Endodermal cell (in vitro differentiated cells): ENCODE data around the gene PRPSAP2. TPM values are rescaled to one million over a fixed set of nuclear protein-coding genes. Genes with fewer than 3 reads are reported as not detected.

Experiments
- DNase-seq: peaks from one replicate; pipeline ENCODE4 v3.0.0-alpha.2; 2017
- H3K27ac ChIP-seq: 2 replicates; pipeline ENCODE4 v1.5.1; 2013; ENCODE audit warnings: mild to moderate bottlenecking, low read depth, low read length, moderate library complexity
- H3K27me3 ChIP-seq: 2 replicates; pipeline ENCODE4 v1.6.1; 2013; ENCODE audit warnings: mild to moderate bottlenecking, low read length, moderate library complexity; ENCODE audit not compliant: insufficient read depth, control insufficient read depth, poor library complexity, severe bottlenecking
- H3K36me3 ChIP-seq: 2 replicates; pipeline ENCODE4 v1.7.0; 2013; ENCODE audit warnings: mild to moderate bottlenecking, low read length, moderate library complexity; ENCODE audit not compliant: control insufficient read depth, insufficient read depth
- H3K4me1 ChIP-seq: one replicate; pipeline ENCODE4 v1.7.0; 2013; ENCODE audit warnings: low read length; ENCODE audit not compliant: control insufficient read depth, insufficient read depth
- H3K4me3 ChIP-seq: 2 replicates; pipeline ENCODE4 v1.5.1; 2013; ENCODE audit warnings: mild to moderate bottlenecking, low read length, moderate library complexity
- H3K9ac ChIP-seq: 2 replicates; pipeline ENCODE4 v1.6.1; 2013; ENCODE audit warnings: mild to moderate bottlenecking, low read length, moderate library complexity; ENCODE audit not compliant: poor library complexity, severe bottlenecking; ENCODE audit errors: extremely low read depth
- H3K9me3 ChIP-seq: 2 replicates; pipeline ENCODE4 v1.6.1; 2013; ENCODE audit warnings: mild to moderate bottlenecking, low read length, moderate library complexity; ENCODE audit not compliant: control insufficient read depth
- H3K27ac Mint-ChIP-seq: 2 replicates; pipeline ENCODE4 v1.8.0; 2020; ENCODE audit warnings: mixed read lengths
- H3K27me3 Mint-ChIP-seq: 2 replicates; pipeline ENCODE4 v1.8.0; 2021; ENCODE audit warnings: mild to moderate bottlenecking, mixed read lengths; ENCODE audit not compliant: insufficient read depth
- H3K36me3 Mint-ChIP-seq: 2 replicates; pipeline ENCODE4 v1.8.0; 2020; ENCODE audit warnings: low read depth, mixed read lengths
- H3K4me1 Mint-ChIP-seq: 2 replicates; pipeline ENCODE4 v1.8.0; 2020; ENCODE audit warnings: mixed read lengths
- H3K4me3 Mint-ChIP-seq: 2 replicates; pipeline ENCODE4 v1.8.0; 2020; ENCODE audit warnings: mild to moderate bottlenecking, moderate library complexity, mixed read lengths
- H3K9me3 Mint-ChIP-seq: 2 replicates; pipeline ENCODE4 v1.8.0; 2020; ENCODE audit warnings: mild to moderate bottlenecking, mixed read lengths
- CTCF ChIP-seq: fragments of 200-600 bp; sonication (generic); conservative IDR thresholded peaks from 2 replicates; pipeline ENCODE4 v1.5.0; 2021; ENCODE audit warnings: antibody characterized with exemption, mild to moderate bottlenecking
- WGBS, 2 experiments: methylation state at CpG; one replicate each; pipeline versions ENCODE4 v1.1.5 to v1.1.7; 2013; ENCODE audit warnings: missing lambda C conversion rate in 2 of 2, mixed read lengths in 1 of 2; ENCODE audit not compliant: insufficient coverage in 1 of 2, insufficient read length in 1 of 2; 5-methylcytosine and 5-hydroxymethylcytosine counted together
- total RNA-seq, 2 donors: library from RNA; stranded (reverse); fragmentation: NEBNext Ultra II Directional in 1 of 2; extraction: Animal tissue kit (Norgen Biotek cat#: 25700) in 1 of 2; gene quantifications; 2 replicates in 1 of 2; 3 replicates in 1 of 2; pipeline ENCODE4 v1.2.1, GENCODE V29; 2021

Gene PRPSAP2
- total RNA-seq, 2 donors from 2014 or later, result 51.3 to 57.6 TPM

- Mint-ChIP-seq H3K27me3 (no peaks in the 10 kb centered on the region), H3K4me3 (peak overlapping the region; percentile 81), H3K36me3 (peaks cover 5% of the 10 kb centered on the region), H3K4me1 (peaks cover 9% of the 10 kb centered on the region), H3K27ac (peak overlapping the region; percentile 80), H3K9me3 (no peaks in the 10 kb centered on the region)
- Histone ChIP-seq H3K9me3 (no peaks in the 10 kb centered on the region), H3K4me1 (no peaks in the 10 kb centered on the region), H3K36me3 (peaks cover 9% of the 10 kb centered on the region), H3K27me3 (no peaks in the 10 kb centered on the region), H3K9ac (peak overlapping the region; percentile 83), H3K4me3 (peak overlapping the region; percentile 88), H3K27ac (peak overlapping the region; percentile 90)
- no peak for TF ChIP-seq CTCF
- 10 to 20% methylated on average over 2 to 11 of the region's 12 CpGs for WGBS, 2 experiments
- no peak for DNase-seq
These were observed 775 bp downstream of the PRPSAP2 start for GRCh38 chr17:18858567-18859245.

GRCh38 chr17:18859256-18859655 is 1.3 kb downstream of the PRPSAP2 start:
- H3K9ac ChIP-seq, result peak overlapping the region; percentile 83
- WGBS, 2 experiments, result 41 to 50% methylated on average over 3 of the region's 4 CpGs

GRCh38 chr17:18860161-18860972 is 2.4 kb downstream of the PRPSAP2 start:
- TF ChIP-seq CTCF, result no peak
- Mint-ChIP-seq H3K27ac (peak overlapping the region; percentile 3), H3K27me3 (no peaks in the 10 kb centered on the region), H3K4me3 (no peak overlapping the region), H3K9me3 (no peaks in the 10 kb centered on the region), H3K4me1 (peaks cover 13% of the 10 kb centered on the region), H3K36me3 (peaks cover 12% of the 10 kb centered on the region)
- DNase-seq, result peak; percentile 15
- Histone ChIP-seq H3K4me3 (no peak overlapping the region), H3K27me3 (no peaks in the 10 kb centered on the region), H3K9me3 (no peaks in the 10 kb centered on the region), H3K36me3 (peaks cover 17% of the 10 kb centered on the region), H3K9ac (no peak overlapping the region), H3K4me1 (no peaks in the 10 kb centered on the region), H3K27ac (no peak overlapping the region)
- WGBS, 2 experiments, result 90 to 94% methylated on average over 8 of the region's 9 CpGs

More at GRCh38 chr17:18859256-18859655, 1.3 kb downstream of the PRPSAP2 start:
- H3K9me3 Mint-ChIP-seq, result no peaks in the 10 kb centered on the region
- no peaks in the 10 kb centered on the region for H3K27me3 ChIP-seq
- H3K4me3 ChIP-seq, result peak overlapping the region; percentile 88
- peaks cover 9% of the 10 kb centered on the region for H3K36me3 ChIP-seq
- no peaks in the 10 kb centered on the region for H3K9me3 ChIP-seq
- H3K4me3 Mint-ChIP-seq, result peak overlapping the region; percentile 81
- H3K27ac ChIP-seq, result no peak overlapping the region
- H3K27ac Mint-ChIP-seq, result no peak overlapping the region
- DNase-seq, result peak; percentile 47
- peaks cover 5% of the 10 kb centered on the region for H3K36me3 Mint-ChIP-seq
- TF ChIP-seq CTCF, result no peak
- peaks cover 9% of the 10 kb centered on the region for H3K4me1 Mint-ChIP-seq
- no peaks in the 10 kb centered on the region for H3K27me3 Mint-ChIP-seq
- H3K4me1 ChIP-seq, result no peaks in the 10 kb centered on the region
